CD14-positive monocyte (primary cell): ENCODE measurements around the gene FAM219B. TPM values are rescaled to one million over a fixed set of nuclear protein-coding genes. Genes with fewer than 3 reads are reported as not detected.

Source experiments
- DNase-seq, 3 donors: peaks; one replicate each; pipeline ENCODE4 v3.0.0-alpha.2; 2011 to 2022
- H2AFZ ChIP-seq: 2 replicates; pipeline ENCODE4 v1.6.0; 2012; ENCODE audit warnings: mild to moderate bottlenecking, low read depth, low read length, inconsistent platforms; ENCODE audit not compliant: insufficient read depth, poor library complexity, severe bottlenecking
- H3K27ac ChIP-seq, 2 donors: 1 replicate in 1 of 2; 2 replicates in 1 of 2; pipeline ENCODE4 v1.5.1; 2012 to 2013; ENCODE audit warnings: low read length in 2 of 2, control low read depth in 1 of 2, inconsistent platforms in 1 of 2, low read depth in 1 of 2, mild to moderate bottlenecking in 1 of 2
- H3K27me3 ChIP-seq, 2 donors: one replicate each; pipeline versions ENCODE4 v1.6.0 to v1.6.1; 2011 to 2013; ENCODE audit warnings: low read length in 2 of 2; ENCODE audit not compliant: control insufficient read depth in 2 of 2, insufficient read depth in 2 of 2
- H3K36me3 ChIP-seq, 2 donors: replicated peaks in 1 of 2; 1 replicate in 1 of 2; 2 replicates in 1 of 2; pipeline versions ENCODE4 v1.5.1 to v1.6.1; 2012 to 2013; ENCODE audit warnings: low read length in 2 of 2, control low read depth in 1 of 2, inconsistent platforms in 1 of 2, mild to moderate bottlenecking in 1 of 2; ENCODE audit not compliant: insufficient read depth in 2 of 2, control insufficient read depth in 1 of 2
- H3K4me1 ChIP-seq, 2 donors: 1 replicate in 1 of 2; 2 replicates in 1 of 2; pipeline versions ENCODE4 v1.5.1 to v1.6.1; 2012 to 2013; ENCODE audit warnings: low read length in 2 of 2, control low read depth in 1 of 2, inconsistent platforms in 1 of 2, mild to moderate bottlenecking in 1 of 2, moderate library complexity in 1 of 2; ENCODE audit not compliant: insufficient read depth in 2 of 2, control insufficient read depth in 1 of 2
- H3K4me2 ChIP-seq: replicated peaks from 2 replicates; pipeline ENCODE3; 2012; ENCODE audit warnings: low read length, moderate library complexity, mild to moderate bottlenecking; ENCODE audit not compliant: poor library complexity, severe bottlenecking; ENCODE audit errors: extremely low read depth
- H3K4me3 ChIP-seq, 3 experiments: fragments of 200-600 bp in 1 of 3; sonication (generic) in 1 of 3; replicated peaks in 1 of 3; 1 replicate in 2 of 3; 2 replicates in 1 of 3; pipeline ENCODE4 v1.5.1; 2011 to 2013; ENCODE audit warnings: low read length in 3 of 3, mild to moderate bottlenecking in 3 of 3, control low read depth in 2 of 3, low read depth in 2 of 3, inconsistent platforms in 1 of 3, moderate library complexity in 1 of 3
- H3K79me2 ChIP-seq: 2 replicates; pipeline ENCODE4 v1.6.0; 2012; ENCODE audit warnings: mild to moderate bottlenecking, control low read depth, inconsistent platforms, low read length, moderate library complexity; ENCODE audit not compliant: insufficient read depth
- H3K9ac ChIP-seq: 2 replicates; pipeline ENCODE4 v1.6.0; 2017; ENCODE audit warnings: low read length, mild to moderate bottlenecking; ENCODE audit not compliant: insufficient read depth, poor library complexity, severe bottlenecking
- H3K9me3 ChIP-seq, 2 donors: replicated peaks in 1 of 2; 1 replicate in 1 of 2; 2 replicates in 1 of 2; pipeline versions ENCODE4 v1.5.1 to v1.6.1; 2012 to 2013; ENCODE audit warnings: low read length in 2 of 2, control low read depth in 1 of 2; ENCODE audit not compliant: control insufficient read depth in 1 of 2, insufficient read depth in 1 of 2
- H4K20me1 ChIP-seq: 2 replicates; pipeline ENCODE4 v1.6.0; 2012; ENCODE audit warnings: mild to moderate bottlenecking, low read length, control low read depth, moderate library complexity; ENCODE audit not compliant: insufficient read depth
- H3K27ac Mint-ChIP-seq, 7 donors: one replicate each; pipeline ENCODE4 v1.8.0; 2020; ENCODE audit warnings: mild to moderate bottlenecking in 7 of 7, mixed read lengths in 7 of 7, moderate library complexity in 6 of 7, inconsistent platforms in 2 of 7
- H3K27me3 Mint-ChIP-seq, 3 donors: one replicate each; pipeline ENCODE4 v1.8.0; 2021 to 2022; ENCODE audit warnings: low read depth in 3 of 3, mild to moderate bottlenecking in 3 of 3, mixed read lengths in 3 of 3, moderate library complexity in 3 of 3, inconsistent platforms in 1 of 3
- H3K36me3 Mint-ChIP-seq, 2 donors: one replicate each; pipeline ENCODE4 v1.8.0; 2020; ENCODE audit warnings: mixed read lengths in 2 of 2, inconsistent platforms in 1 of 2, mild to moderate bottlenecking in 1 of 2
- H3K4me1 Mint-ChIP-seq: one replicate; pipeline ENCODE4 v1.8.0; 2020; ENCODE audit warnings: mild to moderate bottlenecking, mixed read lengths
- H3K4me3 Mint-ChIP-seq, 2 donors: one replicate each; pipeline ENCODE4 v1.8.0; 2020; ENCODE audit warnings: mild to moderate bottlenecking in 2 of 2, mixed read lengths in 2 of 2, moderate library complexity in 1 of 2
- H3K9me3 Mint-ChIP-seq, 7 donors: one replicate each; pipeline ENCODE4 v1.8.0; 2020 to 2022; ENCODE audit warnings: mixed read lengths in 7 of 7, mild to moderate bottlenecking in 6 of 7, moderate library complexity in 6 of 7, inconsistent platforms in 2 of 7
- WGBS: methylation state at CpG from one replicate; pipeline ENCODE4 v1.1.5; 2013; ENCODE audit warnings: missing lambda C conversion rate; ENCODE audit not compliant: insufficient coverage; 5-methylcytosine and 5-hydroxymethylcytosine counted together
- intact Hi-C, 2 donors: fragments of 100-400 bp; cut with micrococcal nuclease; formaldehyde crosslinking; loops; one replicate each; pipeline versions ENCODE4 v1.15.0 to v1.15.1; 2023
- polyA plus RNA-seq, 3 donors: library from polyadenylated mRNA; depleted of rRNA in 1 of 3; unstranded in 2 of 3; stranded (reverse) in 1 of 3; fragments of 300-500 nt in 2 of 3; fragments of >200 nt in 1 of 3; fragmentation: Illumina TruSeq in 2 of 3; gene quantifications; 1 replicate in 2 of 3; 2 replicates in 1 of 3; pipeline ENCODE4 v1.2.3, GENCODE V29; 2012 to 2021
- TF ChIP-seq, protein P1 (sequence below): fragments of 200-600 bp; IDR thresholded peaks from one replicate; pipeline ENCODE4 v1.8.0; 2022; ENCODE audit warnings: antibody characterized with exemption, mild to moderate bottlenecking

FAM219B gene
- polyA plus RNA-seq, 3 donors, result 11.7 to 53.9 (median 17.1) TPM

DNA sequence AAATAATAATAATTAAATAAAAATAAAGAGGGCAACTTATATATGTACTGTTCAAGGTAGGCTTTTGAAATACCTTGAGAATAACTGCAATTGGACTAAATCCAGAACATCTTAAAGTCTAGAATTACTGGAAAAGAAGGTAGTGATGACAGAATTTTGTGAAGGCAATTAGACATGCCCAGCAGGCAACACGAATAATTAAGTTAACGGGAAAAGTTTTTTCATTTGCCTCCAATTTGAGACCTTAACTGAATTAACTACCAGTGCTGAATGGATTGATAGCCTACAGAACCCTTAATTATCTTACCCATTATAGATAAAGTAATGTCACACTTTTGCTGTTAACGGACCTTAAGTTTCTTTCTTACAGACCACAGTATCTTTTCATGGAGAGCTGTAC is 17.9 kb upstream of the FAM219B start:
- H3K4me3 Mint-ChIP-seq, result no peak overlapping the region
- H3K27me3 ChIP-seq, result no peaks in the 10 kb centered on the region
- peaks cover 34% of the 10 kb centered on the region for H3K79me2 ChIP-seq
- H3K27ac ChIP-seq, result no peak overlapping the region
- H3K9ac ChIP-seq, result no peak overlapping the region
- H3K36me3 ChIP-seq, result peaks cover 78 to 96% of the 10 kb centered on the region in 2 donors
- H3K36me3 Mint-ChIP-seq, result peaks cover 67 to 96% of the 10 kb centered on the region in 2 donors
- peaks cover 0 to 5% of the 10 kb centered on the region in 2 donors for H3K4me1 ChIP-seq
- H3K9me3 ChIP-seq, result no peaks in the 10 kb centered on the region
- no peaks in the 10 kb centered on the region for H3K9me3 Mint-ChIP-seq
- peaks cover 33% of the 10 kb centered on the region for H4K20me1 ChIP-seq
- no CpG with 5 or more reads among the region's 3 CpGs for WGBS
- TF ChIP-seq, protein P1, sequence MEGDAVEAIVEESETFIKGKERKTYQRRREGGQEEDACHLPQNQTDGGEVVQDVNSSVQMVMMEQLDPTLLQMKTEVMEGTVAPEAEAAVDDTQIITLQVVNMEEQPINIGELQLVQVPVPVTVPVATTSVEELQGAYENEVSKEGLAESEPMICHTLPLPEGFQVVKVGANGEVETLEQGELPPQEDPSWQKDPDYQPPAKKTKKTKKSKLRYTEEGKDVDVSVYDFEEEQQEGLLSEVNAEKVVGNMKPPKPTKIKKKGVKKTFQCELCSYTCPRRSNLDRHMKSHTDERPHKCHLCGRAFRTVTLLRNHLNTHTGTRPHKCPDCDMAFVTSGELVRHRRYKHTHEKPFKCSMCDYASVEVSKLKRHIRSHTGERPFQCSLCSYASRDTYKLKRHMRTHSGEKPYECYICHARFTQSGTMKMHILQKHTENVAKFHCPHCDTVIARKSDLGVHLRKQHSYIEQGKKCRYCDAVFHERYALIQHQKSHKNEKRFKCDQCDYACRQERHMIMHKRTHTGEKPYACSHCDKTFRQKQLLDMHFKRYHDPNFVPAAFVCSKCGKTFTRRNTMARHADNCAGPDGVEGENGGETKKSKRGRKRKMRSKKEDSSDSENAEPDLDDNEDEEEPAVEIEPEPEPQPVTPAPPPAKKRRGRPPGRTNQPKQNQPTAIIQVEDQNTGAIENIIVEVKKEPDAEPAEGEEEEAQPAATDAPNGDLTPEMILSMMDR, result no peak
- no peak overlapping the region for H2AFZ ChIP-seq
- H3K4me3 ChIP-seq, result no peak overlapping the region
- intact Hi-C loops, result no loop called here
- no peak overlapping the region for H3K4me2 ChIP-seq
- DNase-seq, result no peak
- H3K27me3 Mint-ChIP-seq, result peaks cover 0 to 1% (median 0%) of the 10 kb centered on the region in 3 donors
- H3K27ac Mint-ChIP-seq, result no peak overlapping the region
- H3K4me1 Mint-ChIP-seq, result peaks cover 9% of the 10 kb centered on the region

DNA sequence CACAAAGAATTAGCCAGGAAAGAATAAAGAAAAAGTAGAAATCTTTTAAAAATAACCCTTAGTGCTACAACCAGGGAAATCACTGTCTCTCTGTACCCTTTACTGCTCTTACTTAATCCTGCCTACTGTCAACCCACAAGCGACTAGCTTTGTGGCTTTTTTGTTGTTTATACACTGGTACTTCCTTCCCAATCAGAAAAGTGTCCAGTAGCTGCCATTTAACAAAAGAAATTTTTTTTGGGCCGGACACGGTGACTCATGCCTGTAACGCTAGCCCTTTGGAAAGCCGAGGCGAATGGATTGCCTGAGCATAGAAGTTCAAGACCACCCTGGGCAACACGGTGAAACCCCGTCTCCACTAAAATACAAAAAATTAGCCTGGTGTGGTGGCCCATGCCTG is 13.8 kb upstream of the FAM219B start:
- peaks cover 7% of the 10 kb centered on the region for H3K79me2 ChIP-seq
- H3K4me1 Mint-ChIP-seq, result peaks cover 9% of the 10 kb centered on the region
- H3K9me3 Mint-ChIP-seq, result no peaks in the 10 kb centered on the region
- H3K27me3 Mint-ChIP-seq, result peaks cover 0 to 1% (median 0%) of the 10 kb centered on the region in 3 donors
- H3K4me2 ChIP-seq, result no peak overlapping the region
- no peak overlapping the region for H3K4me3 Mint-ChIP-seq
- peaks cover 0 to 5% of the 10 kb centered on the region in 2 donors for H3K4me1 ChIP-seq
- TF ChIP-seq, protein P1, result no peak
- intact Hi-C loops, result no loop called here
- H2AFZ ChIP-seq, result no peak overlapping the region
- 12% methylated on average over 5 of the region's 8 CpGs for WGBS
- no peak overlapping the region for H3K27ac ChIP-seq
- H3K27me3 ChIP-seq, result no peaks in the 10 kb centered on the region
- no peak overlapping the region for H3K4me3 ChIP-seq
- no peaks in the 10 kb centered on the region for H3K9me3 ChIP-seq
- H3K27ac Mint-ChIP-seq, result peak overlapping the region in 3 of 7 donors; percentile 63 to 86 (median 76)
- H3K9ac ChIP-seq, result no peak overlapping the region
- peaks cover 66 to 95% of the 10 kb centered on the region in 2 donors for H3K36me3 Mint-ChIP-seq
- H3K36me3 ChIP-seq, result peaks cover 72 to 96% of the 10 kb centered on the region in 2 donors
- DNase-seq, result no peak
- H4K20me1 ChIP-seq, result peaks cover 6% of the 10 kb centered on the region
